COR-L47 (cell line): ENCODE results near the gene COPS9.
A peak's percentile ranks its signal among the peaks of the same experiment; 100 is the strongest.

ENCODE experiments used
- DNase-seq: peaks from one replicate; lab custom pipeline; 2025; lab: John Stamatoyannopoulos, UW

The COPS9 gene

DNA sequence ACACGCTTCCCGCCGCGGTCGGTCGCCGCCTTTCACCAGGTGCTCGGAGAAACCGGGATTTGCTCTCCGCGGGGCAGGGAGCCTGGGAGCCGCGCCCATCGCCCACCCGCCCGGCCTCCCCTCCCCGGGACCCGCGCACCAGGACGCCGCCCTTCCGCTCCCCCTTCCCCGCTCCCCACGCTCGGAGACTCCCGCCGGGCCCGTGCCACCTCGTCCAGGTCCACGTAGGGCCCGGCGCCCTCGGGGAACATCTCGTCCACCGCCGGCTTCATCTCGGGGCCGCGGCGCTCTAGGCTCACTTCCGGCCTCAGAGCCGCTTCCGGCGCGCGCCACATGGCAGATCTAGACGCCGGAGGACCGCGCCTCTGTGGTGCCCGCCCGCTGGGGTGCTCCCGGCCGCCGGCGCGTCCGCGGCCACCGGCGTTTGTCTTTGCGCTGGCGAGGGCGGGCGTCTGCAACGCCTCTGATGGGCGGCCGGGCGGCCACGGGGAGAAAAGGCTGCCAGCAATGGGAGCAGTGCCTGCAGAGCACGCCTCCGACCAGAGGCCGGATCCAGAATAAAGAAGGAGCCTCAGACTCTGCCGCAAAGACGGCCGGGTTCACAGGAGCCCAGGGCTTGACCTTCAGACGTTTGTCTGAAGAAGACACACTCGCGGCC is at the start of gene COPS9:
Gene COPS9 (minus strand): TSS at position 293 of the 658 bp plus-strand sequence. CDS start 21 bp downstream, at position 272.
- peak; percentile 38 for DNase-seq

DNA sequence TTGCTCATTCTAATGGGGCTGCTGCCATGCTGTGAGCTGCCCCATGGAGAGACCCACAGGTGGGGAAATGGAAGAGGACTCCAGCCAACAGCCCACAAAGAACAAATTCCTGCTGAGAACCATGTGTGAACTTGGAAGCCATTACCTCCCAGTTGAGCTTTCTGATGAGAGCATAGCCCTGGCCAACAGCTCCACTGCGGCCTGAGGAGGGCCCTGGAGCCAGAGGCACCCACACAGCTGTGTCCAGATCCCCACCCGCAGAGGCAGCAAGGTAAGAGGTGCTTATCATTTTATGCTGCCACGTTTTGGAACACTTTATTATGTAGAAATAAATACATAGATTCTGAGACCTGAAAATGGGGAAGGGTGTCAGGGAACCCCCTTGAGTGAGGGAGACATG is 48.6 kb upstream of the COPS9 start:
- DNase-seq = no peak

DNA sequence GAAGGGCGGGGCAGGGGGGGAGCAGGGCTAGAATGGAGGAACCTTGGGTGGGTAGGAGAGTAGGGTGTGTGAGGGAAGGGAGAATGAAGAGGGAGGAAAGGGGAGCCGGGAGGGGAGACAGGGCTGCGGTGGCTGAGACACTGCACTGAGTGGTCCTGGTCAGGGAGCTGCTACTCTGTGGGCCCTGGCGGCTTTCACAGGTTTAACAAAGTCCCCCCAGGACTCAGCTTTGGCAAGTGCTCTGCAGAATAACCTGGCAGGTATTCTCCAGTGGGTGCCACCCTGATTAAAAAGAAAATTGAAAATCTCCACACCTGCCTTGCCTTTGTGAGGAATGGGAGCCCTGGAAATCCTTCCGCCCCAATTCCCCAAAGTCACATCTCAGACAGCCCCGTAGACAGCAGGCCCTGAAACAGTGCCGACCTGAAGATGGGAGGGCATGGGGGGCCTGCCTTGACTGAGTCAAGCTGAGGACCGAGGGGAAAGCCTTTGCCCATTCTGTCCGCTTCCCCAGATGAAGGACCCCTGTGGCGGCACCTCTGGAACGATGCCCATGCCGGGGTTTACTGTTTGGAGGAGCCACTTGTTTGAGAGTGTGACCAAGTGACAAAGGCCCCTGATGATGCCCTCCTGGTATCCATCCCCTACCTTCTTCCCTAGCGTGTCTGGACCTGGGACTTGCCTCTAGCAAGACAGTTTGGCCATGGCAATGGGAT is 47.9 kb upstream of the COPS9 start:
- no peak for DNase-seq

DNA sequence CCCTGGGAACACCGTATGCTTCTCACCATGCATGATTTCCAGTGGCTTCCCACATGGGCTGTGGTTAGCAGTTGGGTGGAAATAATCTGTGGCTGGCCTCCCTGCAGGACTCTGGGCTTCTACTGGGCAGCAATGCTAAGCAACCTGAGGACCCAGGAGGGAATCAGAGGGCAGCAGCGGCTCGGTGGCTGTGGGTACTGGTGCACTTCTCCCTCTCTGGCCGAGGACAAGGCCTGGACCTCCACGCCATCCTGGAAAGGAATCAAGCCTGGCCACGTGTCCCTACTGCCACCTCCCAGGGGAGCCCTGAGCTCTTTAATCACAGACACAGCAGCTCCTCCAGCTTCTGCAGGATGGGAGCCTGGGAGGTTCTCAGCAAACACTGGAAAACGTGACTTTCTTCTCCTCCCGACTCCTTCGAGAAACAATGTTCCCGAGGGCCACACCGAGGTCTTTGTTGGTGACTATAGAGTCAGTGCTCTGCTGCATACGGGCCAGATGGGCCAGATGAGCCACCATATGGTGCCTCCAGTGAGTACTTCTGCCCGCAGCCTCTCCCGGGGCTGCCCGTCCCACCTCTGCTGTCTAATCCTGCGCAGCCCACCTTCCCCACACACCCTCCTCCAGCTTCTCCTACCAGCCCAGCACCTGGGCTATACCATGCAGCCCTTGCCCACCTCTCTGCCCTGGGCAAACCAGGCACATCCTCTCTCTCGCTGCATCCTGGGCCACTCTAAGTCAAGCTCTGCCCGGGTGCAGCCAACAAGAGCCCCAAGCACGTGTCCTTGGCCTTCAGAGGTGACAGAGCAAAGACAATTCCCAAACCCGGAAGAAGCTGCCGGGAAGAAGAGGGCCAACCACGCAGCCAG is 47.1 kb upstream of the COPS9 start:
- DNase-seq = no peak

DNA sequence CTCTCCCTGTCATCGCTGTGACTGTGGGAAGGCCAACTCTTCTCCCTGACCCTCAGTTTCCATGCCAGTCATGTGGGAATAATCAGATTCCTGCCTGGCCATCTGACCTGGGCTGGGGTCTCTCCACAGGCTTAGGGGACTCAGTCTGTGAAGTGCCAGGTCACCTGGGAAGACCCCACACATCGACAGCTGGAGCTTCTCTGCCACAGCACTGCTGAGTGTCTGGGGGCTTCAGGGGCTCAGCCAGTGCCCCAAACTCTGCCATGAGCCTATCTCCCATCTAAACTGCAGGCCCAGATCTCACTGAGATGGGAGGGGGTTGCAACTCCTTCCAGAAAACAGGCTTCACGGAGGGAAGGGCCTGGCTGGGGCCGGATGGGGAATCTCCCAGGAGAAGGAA is 46.4 kb upstream of the COPS9 start:
- DNase-seq = no peak

DNA sequence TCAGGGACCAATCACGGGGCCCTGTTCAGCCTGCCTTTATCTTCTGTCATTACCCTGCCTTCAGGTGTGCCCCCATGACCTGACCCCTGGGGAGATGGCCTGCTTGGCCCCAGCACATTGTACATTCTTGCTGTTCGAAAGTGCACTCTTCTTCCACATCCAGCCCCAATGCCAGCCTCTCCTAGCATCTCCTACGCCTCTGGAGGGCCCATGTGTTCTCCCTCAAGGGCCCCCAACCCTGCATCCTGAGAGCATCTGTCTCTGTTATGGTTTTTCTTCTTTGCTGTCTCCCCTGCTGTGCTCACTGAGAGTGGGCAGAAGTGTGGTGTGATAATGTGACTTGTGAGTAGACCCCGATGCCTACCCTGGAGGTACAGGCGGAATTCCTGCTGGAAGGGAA is 45.9 kb upstream of the COPS9 start:
- DNase-seq = no peak

DNA sequence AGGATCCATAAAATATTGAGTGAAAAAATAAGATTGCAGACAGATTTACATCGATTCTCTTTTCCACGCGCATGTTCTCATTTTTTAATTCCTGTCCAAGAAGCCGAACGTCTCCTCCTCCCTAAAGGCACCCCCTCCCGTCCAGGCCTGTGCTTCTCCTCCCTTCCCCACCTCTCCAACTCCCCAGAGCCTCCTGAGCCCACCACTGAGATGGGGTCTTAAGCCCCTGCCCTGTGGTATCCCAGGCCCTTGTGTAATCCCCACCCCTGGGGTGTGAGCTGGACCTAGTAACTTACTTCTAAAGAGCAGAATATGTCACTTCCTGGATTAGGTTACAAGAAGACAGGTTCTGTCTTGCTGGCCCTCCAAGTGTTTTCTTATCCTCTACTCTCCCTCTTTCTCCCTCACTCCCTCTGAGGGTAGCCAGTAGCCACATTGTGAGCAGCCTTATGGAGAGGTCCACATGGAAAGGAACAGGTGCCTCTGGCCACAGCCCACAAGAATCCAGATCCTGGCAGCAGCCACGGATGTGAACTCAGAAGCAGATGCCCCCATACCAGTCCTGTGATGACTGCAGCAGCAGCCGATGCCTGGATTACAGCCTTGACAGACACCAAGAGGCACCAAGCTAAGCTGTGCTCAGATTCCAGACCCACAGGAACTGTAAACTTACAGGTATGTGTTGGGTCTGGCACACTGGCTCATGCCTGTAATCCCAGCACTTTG is 44.0 kb upstream of the COPS9 start:
- DNase-seq = no peak

DNA sequence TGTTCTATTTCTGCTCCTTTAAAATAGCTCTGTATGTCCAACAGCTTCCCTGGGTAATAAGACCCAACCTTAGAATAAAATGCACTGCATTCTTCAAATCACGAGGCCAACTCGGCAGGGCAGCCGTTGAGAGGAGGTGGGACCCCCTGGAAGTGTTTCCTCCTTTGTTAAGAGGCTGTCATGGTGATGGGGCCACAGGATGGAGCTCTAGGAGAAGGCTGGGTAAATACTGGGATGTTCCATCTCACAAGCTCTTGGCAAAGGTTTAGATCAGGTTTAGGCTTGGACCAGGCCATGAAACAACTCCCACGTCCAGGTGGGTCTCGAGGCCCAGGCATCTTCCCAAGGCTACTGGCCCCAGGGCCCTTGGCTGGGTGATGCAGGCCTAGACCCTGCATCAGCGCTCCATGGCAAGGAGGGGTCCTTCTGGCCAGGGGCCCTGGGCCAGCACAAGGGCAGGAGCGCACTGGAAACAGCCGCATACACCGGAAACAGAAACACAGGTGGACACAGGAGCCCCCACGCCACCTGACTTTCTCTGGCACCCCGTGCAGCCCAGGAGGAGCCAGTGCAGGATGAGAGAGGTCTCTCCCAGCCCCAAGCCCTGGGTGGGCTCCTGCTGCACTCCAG is 43.2 kb upstream of the COPS9 start:
- DNase-seq = no peak

DNA sequence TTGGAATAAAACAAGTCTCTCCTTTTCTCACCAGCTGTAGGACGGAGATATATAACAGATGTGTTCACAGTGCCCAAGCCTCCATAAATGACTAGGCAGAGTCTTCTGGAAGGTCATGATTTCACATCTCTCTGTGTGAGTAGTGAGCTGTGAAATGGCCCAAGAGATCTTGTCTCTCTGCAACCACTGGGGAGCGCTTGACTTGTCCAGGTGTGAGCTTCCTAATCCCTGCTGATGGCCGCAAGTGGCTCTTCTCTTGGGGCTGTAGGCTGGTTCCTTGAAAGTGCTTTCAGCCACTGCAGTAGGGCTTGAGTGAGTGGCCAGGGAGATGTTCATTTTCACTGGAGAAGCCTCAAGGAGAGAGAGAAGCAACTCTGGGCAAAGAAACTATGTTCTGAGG is 42.5 kb upstream of the COPS9 start:
- DNase-seq = no peak

DNA sequence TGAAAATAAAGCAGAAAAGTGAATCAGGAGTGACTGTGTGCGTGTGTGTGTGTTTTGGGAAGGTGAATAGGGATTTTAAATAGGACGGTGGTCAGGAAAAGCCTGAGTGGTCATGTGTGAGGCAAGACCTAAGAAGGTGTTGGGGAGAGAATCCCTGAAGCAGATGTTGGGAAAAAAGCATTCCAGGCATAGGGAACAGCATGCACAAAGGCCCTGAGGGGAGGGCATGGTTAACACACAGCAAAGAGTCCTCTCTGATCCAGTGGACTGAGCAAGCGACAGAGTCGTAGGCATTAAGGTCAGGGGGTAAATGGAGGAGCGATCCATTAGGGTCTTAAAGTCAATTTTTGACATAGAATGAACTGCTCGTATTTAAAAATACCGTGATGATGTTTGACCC is 38.4 kb upstream of the COPS9 start:
- no peak for DNase-seq

DNA sequence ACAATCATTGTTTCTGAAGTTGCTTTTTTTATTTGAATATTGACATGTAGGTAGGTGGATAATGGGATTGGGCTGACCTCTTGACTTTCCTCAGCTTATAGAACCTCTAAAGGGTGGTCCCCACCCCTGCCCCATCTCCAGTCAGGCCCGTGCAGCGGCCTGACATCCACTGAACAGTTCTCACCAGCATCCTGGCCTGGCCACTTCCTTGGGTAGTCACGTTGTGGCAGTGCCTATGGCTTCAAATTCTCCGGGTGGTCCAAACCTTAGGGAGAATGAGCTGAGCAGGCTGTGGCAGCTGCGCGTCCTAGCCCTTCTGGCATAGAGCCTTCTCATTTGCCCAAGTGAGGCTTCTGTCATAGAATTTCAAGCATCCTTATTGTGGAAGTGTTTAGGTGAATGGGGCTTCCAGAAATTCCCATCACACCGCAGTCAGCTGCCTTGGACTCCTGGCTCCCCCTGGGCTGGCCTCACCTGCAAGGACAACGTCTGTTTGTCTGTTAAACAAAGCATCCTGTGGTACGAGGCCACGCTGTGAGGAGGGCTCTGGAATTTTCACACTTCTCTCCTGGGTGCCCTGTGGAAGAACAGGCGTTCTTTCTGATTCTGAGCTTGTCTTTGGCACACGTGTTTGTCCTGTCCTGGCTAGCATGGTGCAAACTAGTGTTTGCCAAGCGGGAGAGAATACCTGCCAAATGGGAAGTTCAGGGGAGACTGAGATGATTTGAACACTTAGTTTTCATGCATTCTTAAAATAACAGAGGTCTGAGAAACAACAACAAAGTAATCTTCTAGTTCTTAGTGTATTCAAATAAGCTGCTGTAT is 36.2 kb upstream of the COPS9 start:
- DNase-seq = no peak

DNA sequence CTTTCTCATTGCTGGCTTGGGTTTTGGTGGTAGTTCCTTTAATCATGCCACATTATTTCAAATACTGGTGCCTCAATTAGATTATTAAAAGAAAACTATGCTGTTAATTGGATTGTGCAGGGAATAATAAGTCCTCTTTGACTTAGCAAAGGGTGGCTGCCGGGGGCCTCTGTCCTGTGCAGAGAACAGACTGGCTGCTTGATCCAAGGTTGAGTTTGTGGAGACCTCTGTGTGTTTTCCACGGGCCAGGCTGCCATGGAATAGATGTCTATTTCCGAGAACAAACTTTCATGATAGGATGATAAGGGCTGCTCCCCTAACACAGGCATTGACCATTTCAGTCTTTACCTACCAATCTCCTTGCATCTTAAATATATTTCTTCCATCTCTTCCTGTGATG is 34.8 kb upstream of the COPS9 start:
- DNase-seq = no peak

DNA sequence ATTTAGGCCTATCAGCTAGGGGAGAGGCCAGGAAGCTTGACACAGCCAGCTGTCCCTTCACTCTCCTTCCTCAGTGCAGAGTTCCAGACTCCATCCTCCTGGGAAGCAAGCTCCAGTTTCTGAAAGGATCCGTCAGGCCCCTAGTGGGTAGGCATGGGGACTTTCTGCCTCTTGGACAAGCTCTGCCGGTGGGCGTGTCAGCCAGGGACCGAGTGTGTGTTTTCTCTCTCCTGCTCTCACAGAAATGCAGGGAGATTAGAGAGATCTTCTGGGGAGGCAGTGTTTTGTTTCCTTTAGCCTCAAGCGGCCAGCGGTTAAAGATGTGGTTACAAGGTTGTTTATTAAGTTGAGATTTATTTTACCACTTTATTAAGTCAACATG is 34.2 kb upstream of the COPS9 start:
- no peak for DNase-seq

DNA sequence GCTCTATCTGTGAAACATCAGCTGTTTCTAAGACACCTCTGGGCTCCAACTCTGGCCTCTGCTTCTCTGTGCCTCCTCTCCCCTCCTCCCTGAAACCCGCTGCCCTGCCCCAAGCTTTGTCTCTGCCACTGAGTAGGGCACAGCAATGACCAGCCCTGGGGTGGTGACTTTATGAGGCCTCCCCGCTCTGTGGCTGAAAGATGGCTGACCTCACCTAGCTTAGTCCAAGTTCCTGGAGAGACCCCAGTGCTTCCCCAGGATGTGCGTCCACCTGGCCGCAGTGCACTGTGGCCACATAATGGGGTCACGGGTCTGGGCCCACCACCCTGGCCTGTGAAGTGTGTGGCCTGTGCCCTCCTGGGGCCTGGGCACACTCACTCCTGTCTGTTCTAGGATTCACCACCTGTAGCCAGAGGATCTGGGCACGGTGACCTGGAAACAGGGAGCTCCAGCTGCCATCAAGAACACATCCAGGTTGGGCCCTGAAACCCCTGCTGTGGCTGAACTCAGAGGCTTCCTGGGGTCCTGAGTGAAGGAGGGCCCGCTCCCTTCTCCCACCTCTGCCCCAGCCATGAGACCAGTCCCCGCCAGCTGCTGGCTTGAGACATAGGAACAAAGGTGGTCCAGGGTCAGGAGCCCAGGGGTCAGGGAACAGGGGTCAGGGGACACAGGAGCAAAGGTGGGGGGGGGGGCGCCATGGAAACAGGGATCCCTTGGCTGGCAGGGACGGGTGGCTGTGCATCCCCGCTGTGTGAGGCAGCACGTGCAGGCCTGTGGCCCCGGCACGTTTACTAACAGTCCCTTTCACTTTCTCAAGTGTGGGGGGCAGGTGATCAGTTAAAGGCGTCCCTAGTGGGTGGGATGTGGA is 33.6 kb upstream of the COPS9 start:
- no peak for DNase-seq

DNA sequence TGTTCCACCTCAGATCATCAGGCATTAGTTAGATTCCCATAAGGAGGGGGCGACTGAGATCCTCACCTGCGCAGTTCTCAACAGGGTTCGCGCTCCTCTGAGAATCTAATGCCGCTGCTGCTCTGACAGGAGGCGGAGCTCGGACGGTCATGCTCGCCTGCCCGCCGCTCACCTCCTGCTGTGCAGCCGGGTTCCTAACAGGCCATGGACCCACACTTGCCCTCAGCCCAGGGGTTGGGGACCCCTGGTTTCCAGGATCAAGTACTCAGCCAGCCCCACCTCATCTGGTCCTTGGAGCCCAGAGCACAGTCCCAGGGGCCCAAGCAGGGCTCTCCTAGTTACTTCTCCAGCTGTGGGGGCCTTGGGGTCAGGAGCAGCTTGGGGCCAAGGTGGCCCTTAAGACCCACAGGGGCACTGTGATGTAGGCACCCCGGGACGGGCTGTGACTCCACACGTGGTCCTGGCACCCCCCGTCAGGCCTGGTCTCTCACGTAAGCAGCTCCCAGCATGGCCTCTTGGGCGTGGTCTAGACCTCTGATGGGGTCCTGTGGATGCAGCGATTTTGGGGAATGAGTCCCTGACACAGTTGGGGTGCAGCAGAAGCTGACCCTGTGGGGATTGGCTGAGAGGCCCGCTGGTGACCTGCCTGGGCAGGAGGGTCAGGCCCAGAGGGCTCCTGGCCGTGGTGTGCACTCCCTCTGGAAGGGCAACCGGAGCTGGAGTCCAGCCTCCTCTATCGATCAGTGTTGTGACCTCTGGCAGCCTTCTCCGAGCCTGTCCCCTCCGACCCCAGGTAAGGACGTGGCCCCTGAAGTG is 32.6 kb upstream of the COPS9 start:
- no peak for DNase-seq

DNA sequence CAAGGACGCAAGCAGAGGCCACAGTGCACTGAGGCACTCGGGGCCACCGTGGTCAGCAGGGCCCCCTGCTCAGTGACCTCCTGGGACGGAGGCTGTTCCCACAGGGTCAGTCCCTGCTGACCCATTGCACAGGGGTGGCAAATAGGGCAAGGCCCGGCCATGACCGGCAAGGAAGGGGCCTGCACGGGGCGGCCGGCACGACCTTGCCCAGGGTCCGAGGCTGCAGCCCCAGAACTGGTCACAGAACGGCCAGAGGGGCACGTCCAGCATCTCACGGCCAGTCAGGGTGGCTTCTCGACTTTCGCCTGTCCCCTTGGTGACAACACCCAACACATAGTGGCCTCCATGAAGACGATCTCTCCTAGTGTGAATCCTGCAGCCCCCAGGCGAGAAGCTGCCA is 31.9 kb upstream of the COPS9 start:
- no peak for DNase-seq

DNA sequence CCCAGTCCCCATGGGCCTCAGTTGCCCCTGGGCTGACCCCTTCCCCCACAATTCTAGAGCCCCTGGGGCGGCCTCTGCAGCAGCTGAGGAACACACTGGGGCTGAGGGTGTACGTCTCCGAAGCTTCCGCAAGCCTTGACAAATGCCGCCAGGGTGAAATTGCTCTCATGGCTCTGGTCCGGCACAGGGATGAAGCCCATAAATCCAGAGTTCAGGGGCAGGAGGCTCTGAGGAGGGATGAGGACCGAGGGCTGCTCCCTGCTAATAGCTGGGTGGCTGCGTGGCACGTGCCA is 31.4 kb upstream of the COPS9 start:
- no peak for DNase-seq

DNA sequence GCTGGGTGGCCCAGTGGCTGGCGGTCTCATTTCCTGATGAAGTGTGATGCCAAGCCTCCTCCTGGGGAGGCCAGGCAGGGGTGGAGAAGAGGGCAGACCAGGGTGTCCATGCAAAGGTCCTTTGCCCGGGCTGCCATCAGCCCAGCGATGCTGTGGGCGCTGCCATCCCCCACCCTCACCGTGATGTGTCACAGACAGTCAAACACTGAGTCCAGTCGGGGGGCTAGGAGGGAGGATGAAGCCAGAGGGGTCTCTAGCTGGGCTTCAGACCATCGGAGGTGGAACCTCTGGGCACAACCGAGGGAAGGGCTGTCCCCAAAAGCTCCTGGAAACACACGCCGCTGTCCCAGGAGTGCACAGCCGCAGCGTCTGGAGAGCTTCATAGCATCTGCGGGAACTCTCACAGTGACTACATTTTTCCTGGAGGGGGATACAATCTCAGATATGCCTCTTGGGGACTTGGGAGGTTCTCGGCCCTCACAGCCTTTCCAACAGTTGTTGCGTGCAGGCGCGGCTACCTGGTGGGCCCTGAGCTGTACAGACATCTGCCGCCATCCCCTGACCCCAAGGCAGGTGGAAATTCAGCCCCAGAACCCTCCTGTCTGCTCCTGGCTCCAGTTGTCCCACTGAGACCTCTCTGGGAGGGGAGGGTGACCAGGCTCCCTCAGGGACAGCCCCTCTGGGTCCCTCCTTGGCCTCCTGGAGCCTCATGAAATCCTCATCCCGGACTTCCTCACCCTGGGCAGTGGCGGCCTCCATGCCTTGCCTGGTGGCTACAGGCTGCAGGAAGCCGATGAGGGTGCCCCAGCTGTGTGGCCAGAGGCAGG is 30.9 kb upstream of the COPS9 start:
- no peak for DNase-seq
